Kidney (tissue), 14 donors: Measurements from ENCODE around the gene C16orf78. TPM values are rescaled to one million over a fixed set of nuclear protein-coding genes. Genes with fewer than 3 reads are reported as not detected.

Source experiments
- DNase-seq, 5 donors: peaks; one replicate each; pipeline ENCODE4 v3.0.0-alpha.2; 2013 to 2020
- FAIRE-seq: peaks from 2 replicates; lab custom pipeline; 2012; peaks lifted over from hg19 to GRCh38; lab: Jason Lieb, UNC
- H3K27ac ChIP-seq, 2 donors: one replicate each; pipeline ENCODE4 v1.7.0; 2013; ENCODE audit warnings: low read depth in 2 of 2, low read length in 2 of 2, inconsistent platforms in 1 of 2
- H3K27me3 ChIP-seq: one replicate; pipeline ENCODE4 v1.7.1; 2013; ENCODE audit warnings: low read length, inconsistent platforms; ENCODE audit not compliant: control insufficient read depth, insufficient read depth
- H3K36me3 ChIP-seq, 3 donors: one replicate each; pipeline versions ENCODE4 v1.7.0 to v1.7.1; 2013; ENCODE audit warnings: low read length in 3 of 3, control low read depth in 1 of 3, inconsistent platforms in 1 of 3; ENCODE audit not compliant: insufficient read depth in 3 of 3, control insufficient read depth in 2 of 3
- H3K4me1 ChIP-seq, 3 donors: one replicate each; pipeline versions ENCODE4 v1.7.0 to v1.7.1; 2013; ENCODE audit warnings: low read length in 3 of 3, inconsistent platforms in 1 of 3, low read depth in 1 of 3; ENCODE audit not compliant: control insufficient read depth in 2 of 3, insufficient read depth in 2 of 3
- H3K4me3 ChIP-seq, 3 donors: one replicate each; pipeline versions ENCODE4 v1.7.0 to v1.8.1; 2013; ENCODE audit warnings: low read length in 3 of 3, control low read depth in 1 of 3, inconsistent platforms in 1 of 3
- H3K9ac ChIP-seq, 3 donors: one replicate each; pipeline versions ENCODE4 v1.7.0 to v1.7.1; 2013; ENCODE audit warnings: low read length in 3 of 3, control low read depth in 1 of 3, inconsistent platforms in 1 of 3
- H3K9me3 ChIP-seq, 3 donors: one replicate each; pipeline versions ENCODE4 v1.7.0 to v1.7.1; 2013; ENCODE audit warnings: low read length in 3 of 3, control low read depth in 1 of 3, inconsistent platforms in 1 of 3; ENCODE audit not compliant: control insufficient read depth in 2 of 3, insufficient read depth in 1 of 3
- intact Hi-C: fragments of 100-400 bp; cut with DNase I; formaldehyde crosslinking; loops from one replicate; pipeline ENCODE4 v1.11.1; 2022
- polyA plus RNA-seq: library from polyadenylated mRNA; stranded (reverse); fragments of 350-450 nt; fragmentation: Illumina TruSeq; extraction: RNeasy Lipid Tissue Mini Kit (QIAGEN cat#74804); gene quantifications from one replicate; pipeline ENCODE4 v1.2.3, GENCODE V29; 2014; ENCODE audit warnings: low read depth, low replicate concordance; ENCODE audit not compliant: insufficient read depth
- total RNA-seq: library from RNA; stranded (reverse); fragmentation: NEBNext Ultra II Directional; extraction: Animal tissue kit (Norgen Biotek cat#: 25700); gene quantifications from one replicate; pipeline ENCODE4 v1.2.1, GENCODE V29; 2021
- TF ChIP-seq, protein P1 (sequence below): IDR thresholded peaks from 3 replicates; pipeline ENCODE4 v1.5.1; 2012; ENCODE audit warnings: mild to moderate bottlenecking, moderate library complexity, borderline replicate concordance; ENCODE audit not compliant: insufficient read depth; ENCODE audit errors: extremely low read depth
- donor health status: control.
- donor health status: control.
- donor health status: control.
- donor health status: control.
- donor health status: control.
- donor health status: DM: yes; HTN: yes; CAD: no.
- donor health status: Normal renal cell carcinoma (clear cell type).

The C16orf78 gene
- total and polyA plus RNA-seq, 2 donors from 2014 or later = not detected

DNA sequence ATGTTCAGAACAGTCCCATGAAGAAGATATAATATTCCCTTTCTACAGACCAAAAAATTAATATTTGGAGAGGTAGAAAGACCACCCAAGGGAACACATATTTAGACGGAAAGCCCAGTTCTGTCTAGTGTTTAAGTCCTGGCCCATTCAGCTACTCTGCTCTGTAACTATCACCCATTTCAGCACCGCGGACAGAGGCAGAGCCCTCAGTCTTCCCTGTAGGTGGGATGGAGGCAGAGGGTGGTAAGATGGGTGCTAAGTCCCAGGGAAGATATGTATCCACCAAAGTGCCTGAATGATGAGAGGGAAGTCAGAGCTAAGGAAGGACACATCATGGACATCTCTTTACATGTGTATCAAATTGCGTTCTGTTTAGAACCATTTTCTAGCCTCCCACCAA lies 27.8 kb upstream of the C16orf78 start:
- FAIRE-seq = no peak
- Histone ChIP-seq H3K27ac (no peak overlapping the region), H3K4me1 (no peaks in the 10 kb centered on the region), H3K27me3 (peaks cover 2% of the 10 kb centered on the region), H3K9me3 (peaks cover 0 to 2% (median 0%) of the 10 kb centered on the region in 3 donors), H3K4me3 (no peak overlapping the region), H3K9ac (no peak overlapping the region), H3K36me3 (peaks cover 0 to under 1% (median 0%) of the 10 kb centered on the region in 3 donors)
- TF ChIP-seq, protein P1, sequence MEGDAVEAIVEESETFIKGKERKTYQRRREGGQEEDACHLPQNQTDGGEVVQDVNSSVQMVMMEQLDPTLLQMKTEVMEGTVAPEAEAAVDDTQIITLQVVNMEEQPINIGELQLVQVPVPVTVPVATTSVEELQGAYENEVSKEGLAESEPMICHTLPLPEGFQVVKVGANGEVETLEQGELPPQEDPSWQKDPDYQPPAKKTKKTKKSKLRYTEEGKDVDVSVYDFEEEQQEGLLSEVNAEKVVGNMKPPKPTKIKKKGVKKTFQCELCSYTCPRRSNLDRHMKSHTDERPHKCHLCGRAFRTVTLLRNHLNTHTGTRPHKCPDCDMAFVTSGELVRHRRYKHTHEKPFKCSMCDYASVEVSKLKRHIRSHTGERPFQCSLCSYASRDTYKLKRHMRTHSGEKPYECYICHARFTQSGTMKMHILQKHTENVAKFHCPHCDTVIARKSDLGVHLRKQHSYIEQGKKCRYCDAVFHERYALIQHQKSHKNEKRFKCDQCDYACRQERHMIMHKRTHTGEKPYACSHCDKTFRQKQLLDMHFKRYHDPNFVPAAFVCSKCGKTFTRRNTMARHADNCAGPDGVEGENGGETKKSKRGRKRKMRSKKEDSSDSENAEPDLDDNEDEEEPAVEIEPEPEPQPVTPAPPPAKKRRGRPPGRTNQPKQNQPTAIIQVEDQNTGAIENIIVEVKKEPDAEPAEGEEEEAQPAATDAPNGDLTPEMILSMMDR = no peak
- peak in 4 of 5 donors; percentile 10 to 34 (median 24) for DNase-seq
- intact Hi-C loops = no loop called here

DNA sequence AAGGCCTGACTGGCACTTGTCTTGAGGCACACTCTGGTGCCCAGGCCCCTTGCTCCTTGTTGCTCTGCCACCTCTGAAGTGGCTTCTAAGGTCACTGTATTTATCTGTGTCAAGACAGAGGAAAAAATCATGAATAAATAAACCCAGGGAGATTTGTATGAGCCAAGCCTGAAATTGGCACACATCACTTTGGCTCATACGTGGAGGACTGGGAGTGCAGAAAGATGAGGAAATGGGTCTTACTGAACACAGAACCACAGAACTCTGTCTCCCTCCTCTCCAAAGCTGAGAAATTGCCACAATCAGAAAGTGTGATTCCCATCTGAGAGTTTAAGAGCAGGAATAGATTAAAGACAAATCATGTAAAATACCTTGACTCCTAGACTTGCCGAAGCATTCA lies 27.1 kb upstream of the C16orf78 start:
- no peak for DNase-seq
- Histone ChIP-seq H3K27me3 (peaks cover 4% of the 10 kb centered on the region), H3K9ac (no peak overlapping the region), H3K9me3 (peaks cover 0 to 2% (median 0%) of the 10 kb centered on the region in 3 donors), H3K4me1 (no peaks in the 10 kb centered on the region), H3K4me3 (no peak overlapping the region), H3K27ac (no peak overlapping the region), H3K36me3 (peaks cover 0 to 2% (median 0%) of the 10 kb centered on the region in 3 donors)
- no peak for FAIRE-seq
- intact Hi-C loops = no loop called here
- TF ChIP-seq, protein P1 = no peak

DNA sequence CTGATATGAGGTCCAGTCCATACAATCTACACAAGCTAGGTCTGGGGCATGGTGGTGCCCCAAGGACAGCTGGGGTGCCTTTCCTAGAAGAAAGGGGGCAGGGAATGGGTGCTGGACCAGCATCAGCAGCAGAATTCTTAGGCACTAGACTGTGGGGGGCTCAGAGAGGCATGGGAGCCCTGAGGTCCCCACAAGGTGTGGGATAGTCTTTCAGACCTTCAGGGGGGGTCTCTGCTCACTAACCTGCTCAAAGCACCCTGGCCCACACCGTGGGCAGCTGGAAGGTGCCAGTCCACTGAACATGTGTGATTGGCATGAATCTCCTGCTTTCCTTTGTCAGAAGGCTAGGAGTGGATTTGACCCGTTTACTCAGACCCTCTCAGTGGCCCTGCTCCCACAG lies 26.1 kb upstream of the C16orf78 start:
- Histone ChIP-seq H3K36me3 (peaks cover 0 to 2% (median 0%) of the 10 kb centered on the region in 3 donors), H3K4me3 (no peak overlapping the region), H3K27ac (no peak overlapping the region), H3K9ac (no peak overlapping the region), H3K4me1 (no peaks in the 10 kb centered on the region), H3K9me3 (peaks cover 0 to 2% (median 0%) of the 10 kb centered on the region in 3 donors), H3K27me3 (peaks cover 4% of the 10 kb centered on the region)
- intact Hi-C loops = no loop called here
- DNase-seq = peak in 1 of 5 donors; percentile 11
- FAIRE-seq = no peak
- TF ChIP-seq, protein P1 = no peak
